Measurements from ENCODE around the gene GABPB1. TPM values are rescaled to one million over a fixed set of nuclear protein-coding genes. Genes with fewer than 3 reads are reported as not detected.

The GABPB1 gene
- total RNA-seq, 1 donor from 2014 or later, result 27.4 TPM

GRCh38 chr15:50241684-50242450, 113.1 kb downstream of the GABPB1 start:
- DNase-seq, result no peak

GRCh38 chr15:50238255-50238654, 116.7 kb downstream of the GABPB1 start:
- DNase-seq, result no peak

GRCh38 chr15:50236433-50236832, 118.6 kb downstream of the GABPB1 start:
- DNase-seq, result no peak

GRCh38 chr15:50235794-50236193, 119.2 kb downstream of the GABPB1 start:
- DNase-seq, result no peak

- no peak for DNase-seq
Observed at GRCh38 chr15:50234764-50235163, 120.2 kb downstream of the GABPB1 start.

GRCh38 chr15:50233192-50233736, 121.7 kb downstream of the GABPB1 start:
- DNase-seq, result no peak

- DNase-seq, result no peak
Observed at GRCh38 chr15:50232791-50233190, 122.2 kb downstream of the GABPB1 start.

GRCh38 chr15:50231761-50232160, 123.2 kb downstream of the GABPB1 start:
- no peak for DNase-seq

- DNase-seq, result no peak
Observed at GRCh38 chr15:50229336-50229735, 125.7 kb downstream of the GABPB1 start.

- DNase-seq, result no peak
Observed at GRCh38 chr15:50228866-50229265, 126.1 kb downstream of the GABPB1 start.

- DNase-seq, result no peak
Observed at GRCh38 chr15:50227076-50227475, 127.9 kb downstream of the GABPB1 start.

- no peak for DNase-seq
Observed at GRCh38 chr15:50225938-50226337, 129.1 kb downstream of the GABPB1 start.

Small RNA genes lying within 50 kb of the gene (small RNA-seq; reads per million reads assigned to genes)
- gene RNU6-94P (ENCODE audit: low replicate concordance), result not detected

Other genes starting within 250 kb of the GABPB1 start
- 19.5 TPM for gene ATP8B4, start 236.0 kb downstream of the GABPB1 start, total RNA-seq
- gene SLC27A2, start 173.0 kb downstream of the GABPB1 start, total RNA-seq, result 0.39 TPM
- gene HDC, start 89.5 kb downstream of the GABPB1 start, total RNA-seq, result 5.7 TPM
- gene USP8, start 69.2 kb upstream of the GABPB1 start, total RNA-seq, result 41.8 TPM
- 1.5 TPM for gene USP50, start 191.5 kb upstream of the GABPB1 start, total RNA-seq

All from skin of body (tissue), 3 donors.